ENCODE data around the gene TTYH1. TPM values are rescaled to one million over a fixed set of nuclear protein-coding genes. Genes with fewer than 3 reads are reported as not detected.

TTYH1 gene
- total RNA-seq, 6 experiments from 2014 or later, result 0.45 TPM; not detected in 5

DNA sequence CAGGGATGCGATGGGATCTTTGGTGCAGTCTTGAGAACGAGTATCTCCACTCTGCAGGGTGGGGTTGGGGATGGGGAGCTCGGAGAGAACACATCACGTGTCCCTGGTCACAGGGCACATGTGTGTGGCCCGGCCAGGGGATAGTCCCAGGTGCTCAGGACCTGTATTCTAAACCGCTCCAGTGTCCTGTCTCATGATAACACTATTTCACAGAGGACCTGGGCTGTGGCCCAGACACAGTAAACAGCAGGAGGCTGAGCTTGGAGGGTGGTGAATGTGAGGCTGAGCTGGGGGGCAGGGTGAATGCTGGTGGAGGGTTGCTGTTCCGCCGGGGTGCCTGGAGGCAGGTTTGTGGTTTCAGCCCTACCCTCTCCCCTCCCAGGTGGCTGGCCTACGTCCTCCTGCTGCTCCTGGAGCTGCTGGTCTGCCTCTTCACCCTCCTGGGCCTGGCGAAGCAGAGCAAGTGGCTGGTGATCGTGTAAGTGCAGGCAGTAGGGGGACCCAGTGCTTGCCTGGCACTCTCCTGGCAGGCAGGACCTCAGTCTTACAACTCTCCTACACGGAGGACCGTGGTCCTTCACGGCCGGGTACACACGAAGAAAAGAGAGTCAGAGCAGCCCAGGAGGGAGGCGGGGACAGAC lies 11.1 kb downstream of the TTYH1 start:
- Mint-ChIP-seq H3K4me1 (ENCODE audit: low read depth) (no peaks in the 10 kb centered on the region), H3K36me3 (ENCODE audit: low read depth) (no peaks in the 10 kb centered on the region), H3K4me3 (no peak overlapping the region), H3K27me3 (ENCODE audit: insufficient read depth) (peaks cover 17% of the 10 kb centered on the region), H3K9me3 (no peaks in the 10 kb centered on the region), H3K27ac (no peak overlapping the region)
- TF ChIP-seq, protein P1, sequence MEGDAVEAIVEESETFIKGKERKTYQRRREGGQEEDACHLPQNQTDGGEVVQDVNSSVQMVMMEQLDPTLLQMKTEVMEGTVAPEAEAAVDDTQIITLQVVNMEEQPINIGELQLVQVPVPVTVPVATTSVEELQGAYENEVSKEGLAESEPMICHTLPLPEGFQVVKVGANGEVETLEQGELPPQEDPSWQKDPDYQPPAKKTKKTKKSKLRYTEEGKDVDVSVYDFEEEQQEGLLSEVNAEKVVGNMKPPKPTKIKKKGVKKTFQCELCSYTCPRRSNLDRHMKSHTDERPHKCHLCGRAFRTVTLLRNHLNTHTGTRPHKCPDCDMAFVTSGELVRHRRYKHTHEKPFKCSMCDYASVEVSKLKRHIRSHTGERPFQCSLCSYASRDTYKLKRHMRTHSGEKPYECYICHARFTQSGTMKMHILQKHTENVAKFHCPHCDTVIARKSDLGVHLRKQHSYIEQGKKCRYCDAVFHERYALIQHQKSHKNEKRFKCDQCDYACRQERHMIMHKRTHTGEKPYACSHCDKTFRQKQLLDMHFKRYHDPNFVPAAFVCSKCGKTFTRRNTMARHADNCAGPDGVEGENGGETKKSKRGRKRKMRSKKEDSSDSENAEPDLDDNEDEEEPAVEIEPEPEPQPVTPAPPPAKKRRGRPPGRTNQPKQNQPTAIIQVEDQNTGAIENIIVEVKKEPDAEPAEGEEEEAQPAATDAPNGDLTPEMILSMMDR (IDR thresholded peaks at IDR 0.05), result no peak
- no peak for DNase-seq

GRCh38 chr19:54427586-54427985 lies 12.3 kb downstream of the TTYH1 start:
- no peak for DNase-seq
- H3K27me3 Mint-ChIP-seq (ENCODE audit: insufficient read depth), result peaks cover 18% of the 10 kb centered on the region; the same call in 1 of the 2 replicates
- no peak overlapping the region for H3K27ac Mint-ChIP-seq
- no peaks in the 10 kb centered on the region for H3K9me3 Mint-ChIP-seq
- H3K4me3 Mint-ChIP-seq, result no peak overlapping the region
- no peaks in the 10 kb centered on the region for H3K36me3 Mint-ChIP-seq (ENCODE audit: low read depth)
- TF ChIP-seq, protein P1 (IDR thresholded peaks at IDR 0.05), result no peak
- H3K4me1 Mint-ChIP-seq (ENCODE audit: low read depth), result no peaks in the 10 kb centered on the region

GRCh38 chr19:54428323-54429175 lies 13.3 kb downstream of the TTYH1 start:
- Mint-ChIP-seq H3K27me3 (ENCODE audit: insufficient read depth) (peaks cover 17% of the 10 kb centered on the region; the same call in 1 of the 2 replicates), H3K27ac (no peak overlapping the region), H3K9me3 (no peaks in the 10 kb centered on the region), H3K36me3 (ENCODE audit: low read depth) (no peaks in the 10 kb centered on the region), H3K4me1 (ENCODE audit: low read depth) (no peaks in the 10 kb centered on the region), H3K4me3 (no peak overlapping the region)
- TF ChIP-seq, protein P1 (IDR thresholded peaks at IDR 0.05), result no peak
- DNase-seq, result no peak

- no peaks in the 10 kb centered on the region for H3K4me1 Mint-ChIP-seq (ENCODE audit: low read depth)
- no peak overlapping the region for H3K27ac Mint-ChIP-seq
- no peak for DNase-seq
- H3K36me3 Mint-ChIP-seq (ENCODE audit: low read depth), result no peaks in the 10 kb centered on the region
- H3K4me3 Mint-ChIP-seq, result no peak overlapping the region
- H3K27me3 Mint-ChIP-seq (ENCODE audit: insufficient read depth), result peaks cover 17% of the 10 kb centered on the region; the same call in 1 of the 2 replicates
- no peaks in the 10 kb centered on the region for H3K9me3 Mint-ChIP-seq
- TF ChIP-seq, protein P1 (IDR thresholded peaks at IDR 0.05), result no peak
Observed at GRCh38 chr19:54429176-54429495, 13.9 kb downstream of the TTYH1 start.

DNA sequence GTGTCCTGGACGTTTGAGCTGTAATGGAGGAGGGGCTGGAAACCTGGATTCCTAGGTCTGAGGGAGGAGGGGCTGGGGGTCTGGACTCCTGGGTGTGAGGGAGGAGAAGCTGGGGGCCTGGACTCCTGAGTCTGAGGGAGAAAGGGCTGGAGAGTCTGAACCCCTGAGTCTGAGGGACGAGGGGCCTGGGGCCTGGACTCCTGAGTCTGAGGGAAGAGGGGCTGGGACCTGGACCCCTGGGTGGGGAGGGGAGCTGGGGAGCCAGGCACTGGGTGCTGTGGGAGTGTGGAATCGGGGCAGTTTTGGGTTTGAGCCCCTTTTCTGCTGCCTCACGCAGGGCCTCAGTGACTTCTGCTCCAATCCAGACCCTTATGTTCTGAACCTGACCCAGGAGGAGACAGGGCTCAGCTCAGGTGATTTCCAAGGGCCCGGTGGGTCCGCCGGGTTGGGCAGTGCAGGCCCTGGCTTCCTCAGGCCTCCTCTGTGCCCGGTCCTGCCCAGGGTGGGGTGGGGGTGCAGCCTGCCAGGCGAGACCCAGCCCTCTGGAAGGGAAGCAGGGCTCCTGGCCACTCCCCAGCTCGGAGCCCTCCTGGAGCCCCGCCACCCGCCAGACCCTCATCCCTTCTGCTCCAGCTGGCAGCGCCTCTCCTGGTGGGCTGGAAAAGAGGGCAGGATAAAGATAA lies 14.4 kb downstream of the TTYH1 start:
- no peaks in the 10 kb centered on the region for H3K4me1 Mint-ChIP-seq (ENCODE audit: low read depth)
- H3K36me3 Mint-ChIP-seq (ENCODE audit: low read depth), result no peaks in the 10 kb centered on the region
- H3K27ac Mint-ChIP-seq, result no peak overlapping the region
- peaks cover 17% of the 10 kb centered on the region; the same call in 1 of the 2 replicates for H3K27me3 Mint-ChIP-seq (ENCODE audit: insufficient read depth)
- H3K9me3 Mint-ChIP-seq, result no peaks in the 10 kb centered on the region
- TF ChIP-seq, protein P1 (IDR thresholded peaks at IDR 0.05), result no peak
- no peak for DNase-seq
- no peak overlapping the region for H3K4me3 Mint-ChIP-seq
